ENCODE results near the gene MINDY2.

MINDY2 gene

DNA sequence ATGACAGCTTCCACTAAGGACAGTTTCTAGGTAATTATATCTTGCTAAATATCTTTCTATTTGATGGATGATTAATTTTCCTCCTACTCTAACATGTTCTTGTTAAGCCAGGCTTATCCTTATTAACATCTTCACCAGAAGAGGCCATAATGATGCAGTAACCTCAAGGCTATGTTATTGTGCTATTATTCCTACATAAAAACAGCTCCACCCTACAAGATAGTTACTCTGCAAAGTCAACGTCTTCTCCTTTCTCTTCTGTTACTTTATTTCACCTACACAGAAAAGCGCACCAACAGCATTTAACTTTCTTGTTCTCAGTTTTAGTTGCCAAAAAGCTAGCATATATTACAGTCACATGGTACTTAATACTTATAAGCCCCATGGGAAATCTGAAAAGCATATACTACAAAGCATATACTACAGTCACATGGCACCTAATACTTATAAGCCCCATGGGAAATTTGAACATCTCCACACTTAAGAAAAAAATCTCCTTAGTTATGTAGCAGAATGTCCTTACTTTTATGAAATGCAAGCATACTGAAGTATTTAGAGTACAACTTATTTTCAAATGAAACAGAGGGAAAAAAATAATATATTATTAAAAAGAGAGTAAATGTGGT is 35.0 kb upstream of the MINDY2 start:
- Histone ChIP-seq H3K9me3 (ENCODE audit: insufficient read depth, low read length) (no peaks in the 10 kb centered on the region), H4K20me1 (ENCODE audit: low read depth, low read length) (peaks cover 32% of the 10 kb centered on the region), H3K9me2 (replicated peaks; ENCODE audit: insufficient read depth, low read length) (no peaks in the 10 kb centered on the region), H3K27me3 (ENCODE audit: low read length) (no peaks in the 10 kb centered on the region), H3K36me3 (ENCODE audit: low read length) (no peaks in the 10 kb centered on the region), H3K4me2 (ENCODE audit: low read depth, low read length, poor library complexity, severe bottlenecking) (no peak overlapping the region), H2AFZ (ENCODE audit: low read depth, low read length, severe bottlenecking) (no peak overlapping the region), H3K9ac (ENCODE audit: low read length) (no peak overlapping the region), H3K4me3 (ENCODE audit: insufficient read depth, low read length, poor library complexity, severe bottlenecking) (no peak overlapping the region), H3K27ac (ENCODE audit: low read depth, low read length) (no peak overlapping the region), H3K79me2 (ENCODE audit: insufficient read depth, low read length) (peaks cover 92% of the 10 kb centered on the region), H3F3A (ENCODE audit: insufficient read depth) (no peaks in the 10 kb centered on the region)
- TF ChIP-seq EZH2phosphoT487 (conservative IDR thresholded peaks at IDR 0.05; ENCODE audit: low read length): no peak
- TF ChIP-seq, protein P1, sequence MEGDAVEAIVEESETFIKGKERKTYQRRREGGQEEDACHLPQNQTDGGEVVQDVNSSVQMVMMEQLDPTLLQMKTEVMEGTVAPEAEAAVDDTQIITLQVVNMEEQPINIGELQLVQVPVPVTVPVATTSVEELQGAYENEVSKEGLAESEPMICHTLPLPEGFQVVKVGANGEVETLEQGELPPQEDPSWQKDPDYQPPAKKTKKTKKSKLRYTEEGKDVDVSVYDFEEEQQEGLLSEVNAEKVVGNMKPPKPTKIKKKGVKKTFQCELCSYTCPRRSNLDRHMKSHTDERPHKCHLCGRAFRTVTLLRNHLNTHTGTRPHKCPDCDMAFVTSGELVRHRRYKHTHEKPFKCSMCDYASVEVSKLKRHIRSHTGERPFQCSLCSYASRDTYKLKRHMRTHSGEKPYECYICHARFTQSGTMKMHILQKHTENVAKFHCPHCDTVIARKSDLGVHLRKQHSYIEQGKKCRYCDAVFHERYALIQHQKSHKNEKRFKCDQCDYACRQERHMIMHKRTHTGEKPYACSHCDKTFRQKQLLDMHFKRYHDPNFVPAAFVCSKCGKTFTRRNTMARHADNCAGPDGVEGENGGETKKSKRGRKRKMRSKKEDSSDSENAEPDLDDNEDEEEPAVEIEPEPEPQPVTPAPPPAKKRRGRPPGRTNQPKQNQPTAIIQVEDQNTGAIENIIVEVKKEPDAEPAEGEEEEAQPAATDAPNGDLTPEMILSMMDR (IDR thresholded peaks at IDR 0.05; ENCODE audit: insufficient read depth, low read length, poor library complexity, severe bottlenecking): no peak

DNA sequence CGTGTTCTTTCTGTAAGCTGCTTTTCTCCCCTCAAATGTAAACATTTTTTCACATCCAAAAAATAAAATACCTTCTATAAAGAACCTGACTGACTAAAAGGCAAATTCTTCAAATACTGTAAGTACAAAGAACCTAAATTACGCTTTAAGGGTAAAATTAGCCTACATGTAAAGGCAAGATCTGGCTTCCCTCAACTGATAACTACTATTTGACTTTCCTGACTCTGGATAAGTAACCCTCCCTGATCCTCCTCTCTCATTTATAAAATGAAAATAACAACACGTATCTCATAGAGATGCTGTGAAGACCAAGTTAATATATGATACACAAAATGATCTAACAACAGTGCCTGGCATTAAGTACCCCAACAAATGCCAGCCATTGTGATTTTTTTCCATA is 33.8 kb upstream of the MINDY2 start:
- no peaks in the 10 kb centered on the region for H3K36me3 ChIP-seq (ENCODE audit: low read length)
- H4K20me1 ChIP-seq (ENCODE audit: low read depth, low read length): peaks cover 39% of the 10 kb centered on the region
- TF ChIP-seq, protein P1 (IDR thresholded peaks at IDR 0.05; ENCODE audit: insufficient read depth, low read length, poor library complexity, severe bottlenecking): no peak
- TF ChIP-seq EZH2phosphoT487 (conservative IDR thresholded peaks at IDR 0.05; ENCODE audit: low read length): no peak
- peaks cover 92% of the 10 kb centered on the region for H3K79me2 ChIP-seq (ENCODE audit: insufficient read depth, low read length)
- H3K9me2 ChIP-seq (replicated peaks; ENCODE audit: insufficient read depth, low read length): no peaks in the 10 kb centered on the region
- H3K9me3 ChIP-seq (ENCODE audit: insufficient read depth, low read length): no peaks in the 10 kb centered on the region
- H3K27ac ChIP-seq (ENCODE audit: low read depth, low read length): no peak overlapping the region
- no peak overlapping the region for H3K4me2 ChIP-seq (ENCODE audit: low read depth, low read length, poor library complexity, severe bottlenecking)
- no peak overlapping the region for H2AFZ ChIP-seq (ENCODE audit: low read depth, low read length, severe bottlenecking)
- H3F3A ChIP-seq (ENCODE audit: insufficient read depth): no peaks in the 10 kb centered on the region
- H3K4me3 ChIP-seq (ENCODE audit: insufficient read depth, low read length, poor library complexity, severe bottlenecking): no peak overlapping the region
- H3K27me3 ChIP-seq (ENCODE audit: low read length): no peaks in the 10 kb centered on the region
- no peak overlapping the region for H3K9ac ChIP-seq (ENCODE audit: low read length)

DNA sequence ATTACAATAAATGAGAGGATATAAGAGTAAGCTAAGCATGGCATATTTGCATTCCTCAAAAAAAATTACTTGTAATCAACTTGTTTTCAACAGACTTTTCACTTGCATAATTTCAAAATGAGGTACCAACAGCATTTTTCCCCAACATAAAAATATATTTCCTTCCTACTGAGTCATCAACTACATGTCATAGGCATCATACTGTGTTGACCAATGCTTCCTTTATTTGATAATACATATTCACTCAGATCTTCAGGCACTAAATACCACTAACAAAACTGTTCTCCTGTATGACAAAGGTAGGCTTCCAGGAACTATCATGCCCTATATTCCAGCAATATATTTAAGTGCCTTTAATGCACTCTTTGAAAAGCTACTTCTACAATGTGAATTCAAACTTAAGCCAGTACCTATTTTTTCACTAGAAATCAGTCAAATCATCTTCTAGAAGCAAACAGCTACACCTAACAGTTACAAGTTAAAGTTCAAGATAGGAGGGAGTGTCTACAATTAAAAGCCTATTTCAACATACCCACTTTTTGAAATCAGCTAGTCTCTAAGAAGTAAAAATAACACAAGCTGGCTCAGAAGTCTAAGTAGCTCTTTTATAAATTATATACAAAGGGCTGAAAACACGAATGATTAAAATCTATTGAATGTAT is 32.9 kb upstream of the MINDY2 start:
- Histone ChIP-seq H3K9me3 (ENCODE audit: insufficient read depth, low read length) (no peaks in the 10 kb centered on the region), H3K4me2 (ENCODE audit: low read depth, low read length, poor library complexity, severe bottlenecking) (no peak overlapping the region), H3K79me2 (ENCODE audit: insufficient read depth, low read length) (peaks cover 94% of the 10 kb centered on the region), H3K9ac (ENCODE audit: low read length) (no peak overlapping the region), H3K36me3 (ENCODE audit: low read length) (no peaks in the 10 kb centered on the region), H4K20me1 (ENCODE audit: low read depth, low read length) (peaks cover 43% of the 10 kb centered on the region), H3K4me3 (ENCODE audit: insufficient read depth, low read length, poor library complexity, severe bottlenecking) (no peak overlapping the region), H3K9me2 (replicated peaks; ENCODE audit: insufficient read depth, low read length) (no peaks in the 10 kb centered on the region), H3F3A (ENCODE audit: insufficient read depth) (no peaks in the 10 kb centered on the region), H3K27ac (ENCODE audit: low read depth, low read length) (no peak overlapping the region), H2AFZ (ENCODE audit: low read depth, low read length, severe bottlenecking) (no peak overlapping the region), H3K27me3 (ENCODE audit: low read length) (no peaks in the 10 kb centered on the region)
- no peak for TF ChIP-seq EZH2phosphoT487 (conservative IDR thresholded peaks at IDR 0.05; ENCODE audit: low read length)
- TF ChIP-seq, protein P1 (IDR thresholded peaks at IDR 0.05; ENCODE audit: insufficient read depth, low read length, poor library complexity, severe bottlenecking): no peak
